Body of pancreas (tissue), 4 donors: ENCODE results near the gene ARMC3. TPM values are rescaled to one million over a fixed set of nuclear protein-coding genes. Genes with fewer than 3 reads are reported as not detected.
"Not testable (repeated sequence)": the region's sequence is repeated elsewhere in the genome, so short reads cannot be mapped to it uniquely, and the experiment has no call there.

Experiments used
- ATAC-seq: fragments of 150-250 bp; one replicate; pipeline ENCODE4 v1.9.1; 2016
- DNase-seq, 4 donors: peaks; one replicate each; pipeline ENCODE4 v3.0.0-alpha.2; 2019
- H3K27ac ChIP-seq, 4 donors: fragments of 200-600 bp; sonication (generic); 1 replicate in 3 of 4; 2 replicates in 1 of 4; pipeline versions ENCODE4 v1.5.1 to v1.6.1; 2016 to 2019; ENCODE audit warnings: mild to moderate bottlenecking in 1 of 4, mixed read lengths in 1 of 4, moderate library complexity in 1 of 4
- H3K27me3 ChIP-seq, 2 donors: fragments of 200-600 bp; sonication (generic); one replicate each; pipeline ENCODE4 v1.6.0; 2016; ENCODE audit warnings: mild to moderate bottlenecking in 1 of 2
- H3K36me3 ChIP-seq, 2 donors: fragments of 200-600 bp; sonication (generic); replicated peaks in 1 of 2; 2 replicates each; pipeline ENCODE4 v1.5.1; 2016; ENCODE audit warnings: low read depth in 2 of 2; ENCODE audit not compliant: insufficient read depth in 1 of 2
- H3K4me1 ChIP-seq: fragments of 200-600 bp; sonication (generic); one replicate; pipeline ENCODE4 v1.6.0; 2016
- H3K4me3 ChIP-seq, 2 donors: fragments of 200-600 bp; sonication (generic); 1 replicate in 1 of 2; 2 replicates in 1 of 2; pipeline ENCODE4 v1.5.1; 2016 to 2019
- H3K9me3 ChIP-seq, 3 donors: fragments of 200-600 bp; sonication (generic); 1 replicate in 2 of 3; 2 replicates in 1 of 3; pipeline ENCODE4 v1.5.1; 2016
- POLR2A ChIP-seq, 3 donors: fragments of 450-650 bp; IDR thresholded peaks; one replicate each; pipeline ENCODE4 v1.6.1; 2016; ENCODE audit warnings: antibody characterized with exemption in 3 of 3, mild to moderate bottlenecking in 2 of 3
- WGBS, 2 donors: methylation state at CpG; one replicate each; pipeline ENCODE4 v1.1.5; 2017; 5-methylcytosine and 5-hydroxymethylcytosine counted together
- intact Hi-C: fragments of 100-400 bp; cut with DNase I; formaldehyde crosslinking; loops from one replicate; pipeline ENCODE4 v1.15.1; 2023
- total RNA-seq, 2 donors: library from RNA; depleted of rRNA; stranded (reverse); fragments of >200 nt; gene quantifications; one replicate each; pipeline ENCODE4 v1.1.0, GENCODE V29; 2016
- TF ChIP-seq, protein P1 (sequence below), 7 experiments: fragments of 450-650 bp in 4 of 7; fragments of 200-600 bp in 3 of 7; sonication (generic) in 3 of 7; IDR thresholded peaks; one replicate each; pipeline ENCODE4 v1.5.1; 2016 to 2019; ENCODE audit warnings: antibody characterized with exemption in 7 of 7

ARMC3 gene
- total RNA-seq, 2 donors from 2014 or later, result 0.33 to 0.52 TPM

DNA sequence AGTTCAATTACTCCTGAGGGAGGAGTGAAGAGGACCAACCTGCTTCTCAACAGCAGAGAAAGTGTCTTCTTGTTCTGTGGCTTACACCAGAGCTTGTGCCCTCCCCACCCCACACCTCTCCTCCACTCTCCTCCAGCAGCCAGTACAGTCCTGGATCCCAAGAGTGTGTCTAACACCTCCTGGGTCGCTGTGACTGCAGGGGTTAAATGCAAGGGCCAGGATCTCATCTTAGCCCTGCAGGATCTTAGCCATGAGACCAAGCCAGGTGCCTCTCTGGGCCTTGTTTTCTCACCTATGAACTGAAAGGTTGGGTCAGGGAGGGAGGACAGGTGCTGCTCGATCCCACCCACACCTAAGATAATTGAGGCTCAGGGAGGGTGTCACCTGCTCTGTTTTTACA, 133.1 kb downstream of the ARMC3 start:
- DNase-seq, result peak in 2 of 4 donors; percentile 14 to 43

DNA sequence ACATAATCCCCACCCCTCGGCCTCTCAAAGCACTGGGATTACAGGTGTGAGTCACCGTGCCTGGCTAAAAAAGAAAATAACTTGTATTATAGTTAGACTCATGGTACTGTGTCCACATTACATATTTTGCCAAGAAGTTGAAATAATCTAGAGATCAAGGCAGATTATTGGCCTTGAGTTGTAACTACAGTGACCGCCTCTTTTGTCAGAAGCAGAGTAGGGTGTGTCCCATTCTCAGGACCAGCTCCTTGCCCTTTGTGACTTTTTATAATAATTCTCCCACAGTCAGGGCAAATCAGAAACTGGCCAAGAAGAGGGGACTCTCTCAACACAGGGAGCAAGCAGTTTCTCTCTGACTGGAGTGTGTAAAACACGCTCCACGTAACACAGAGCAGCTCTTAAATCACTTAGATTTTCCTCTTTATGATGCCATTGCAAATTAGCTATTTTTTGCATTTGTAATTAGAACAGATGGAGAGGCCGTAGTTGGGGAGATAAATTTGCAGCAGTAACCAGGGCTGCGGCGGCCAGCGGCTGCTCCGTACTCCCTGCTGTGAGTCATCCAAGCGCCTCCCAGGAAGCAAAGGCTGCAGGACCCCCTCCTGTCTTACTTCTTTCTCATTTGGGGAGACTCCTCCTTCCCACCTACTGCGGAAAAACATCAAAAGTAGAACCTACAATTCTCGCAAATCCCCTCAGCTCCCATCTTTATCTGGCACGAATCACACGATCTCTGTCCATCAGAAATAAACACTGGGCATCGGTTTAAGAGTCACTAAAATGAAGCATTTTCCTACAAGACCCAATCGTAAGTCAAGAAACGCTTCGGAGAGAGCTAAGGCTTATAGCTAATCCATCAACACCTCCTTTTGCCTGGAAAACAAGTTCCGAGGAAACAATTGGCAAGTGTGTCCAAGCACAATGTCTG, 135.5 kb downstream of the ARMC3 start:
- intact Hi-C loops, result no loop called here
- no peak for TF ChIP-seq POLR2A (IDR thresholded peaks at IDR 0.05)
- TF ChIP-seq, protein P1, sequence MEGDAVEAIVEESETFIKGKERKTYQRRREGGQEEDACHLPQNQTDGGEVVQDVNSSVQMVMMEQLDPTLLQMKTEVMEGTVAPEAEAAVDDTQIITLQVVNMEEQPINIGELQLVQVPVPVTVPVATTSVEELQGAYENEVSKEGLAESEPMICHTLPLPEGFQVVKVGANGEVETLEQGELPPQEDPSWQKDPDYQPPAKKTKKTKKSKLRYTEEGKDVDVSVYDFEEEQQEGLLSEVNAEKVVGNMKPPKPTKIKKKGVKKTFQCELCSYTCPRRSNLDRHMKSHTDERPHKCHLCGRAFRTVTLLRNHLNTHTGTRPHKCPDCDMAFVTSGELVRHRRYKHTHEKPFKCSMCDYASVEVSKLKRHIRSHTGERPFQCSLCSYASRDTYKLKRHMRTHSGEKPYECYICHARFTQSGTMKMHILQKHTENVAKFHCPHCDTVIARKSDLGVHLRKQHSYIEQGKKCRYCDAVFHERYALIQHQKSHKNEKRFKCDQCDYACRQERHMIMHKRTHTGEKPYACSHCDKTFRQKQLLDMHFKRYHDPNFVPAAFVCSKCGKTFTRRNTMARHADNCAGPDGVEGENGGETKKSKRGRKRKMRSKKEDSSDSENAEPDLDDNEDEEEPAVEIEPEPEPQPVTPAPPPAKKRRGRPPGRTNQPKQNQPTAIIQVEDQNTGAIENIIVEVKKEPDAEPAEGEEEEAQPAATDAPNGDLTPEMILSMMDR (IDR thresholded peaks at IDR 0.05), result no peak
- no peak for ATAC-seq
- 81 to 84% methylated on average over 20 of the region's 20 CpGs for WGBS, 2 donors
- Histone ChIP-seq H3K9me3 (no peaks in the 10 kb centered on the region), H3K4me1 (peaks cover 31% of the 10 kb centered on the region), H3K27ac (no peak overlapping the region), H3K4me3 (no peak overlapping the region), H3K36me3 (no peaks in the 10 kb centered on the region), H3K27me3 (no peaks in the 10 kb centered on the region)
- DNase-seq, result no peak

More for the DNA sequence above, 133.1 kb downstream of the ARMC3 start:
- Histone ChIP-seq H3K9me3 (no peaks in the 10 kb centered on the region), H3K4me3 (no peak overlapping the region), H3K27ac (no peak overlapping the region), H3K27me3 (no peaks in the 10 kb centered on the region), H3K36me3 (no peaks in the 10 kb centered on the region), H3K4me1 (peaks cover 29% of the 10 kb centered on the region)
- WGBS, 2 donors, result 25 to 38% methylated on average over 1 to 2 of the region's 2 CpGs
- TF ChIP-seq, protein P1 (IDR thresholded peaks at IDR 0.05), result no peak
- TF ChIP-seq POLR2A (IDR thresholded peaks at IDR 0.05), result no peak
- intact Hi-C loops, result no loop called here
- no peak for ATAC-seq

DNA sequence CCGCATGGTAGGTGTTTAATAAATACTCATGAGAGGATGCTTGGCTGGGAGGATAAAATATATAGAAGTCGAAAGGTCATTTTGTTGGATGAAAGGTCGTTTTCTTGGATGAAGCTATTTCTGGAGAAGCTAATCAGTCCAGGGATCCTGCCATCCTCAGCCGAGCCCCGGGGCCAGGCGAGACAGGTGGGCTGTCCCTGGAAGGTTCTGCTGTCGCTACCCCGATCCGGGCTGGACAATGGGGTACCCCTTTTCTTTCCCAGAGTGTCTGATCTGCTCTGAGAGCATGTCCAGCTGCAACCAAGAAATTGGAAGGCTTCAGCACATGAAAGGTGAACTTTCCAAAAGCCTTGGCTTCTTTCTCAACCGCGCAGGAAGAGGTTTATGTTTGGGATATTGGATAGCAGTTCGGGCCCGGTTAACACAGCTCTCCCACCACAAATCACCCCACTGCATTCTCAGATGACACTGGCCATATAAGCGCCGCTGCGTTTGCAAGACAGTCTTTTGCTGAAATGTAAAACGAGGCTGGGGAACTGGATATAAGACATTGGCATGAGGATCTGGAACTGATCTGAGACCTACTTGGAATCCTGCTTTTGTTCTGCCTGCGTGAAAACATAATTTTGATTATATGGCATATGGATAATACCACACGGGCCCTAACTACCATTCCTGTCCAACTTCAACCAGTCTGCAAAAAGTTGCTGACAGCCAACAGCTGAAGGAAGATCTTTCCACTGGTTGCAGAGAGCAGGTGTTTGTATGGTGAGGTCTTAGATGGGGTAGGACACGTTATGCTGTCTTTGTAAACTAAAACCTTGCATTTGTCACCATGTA, 136.3 kb downstream of the ARMC3 start:
- TF ChIP-seq POLR2A (IDR thresholded peaks at IDR 0.05), result no peak
- TF ChIP-seq, protein P1 (IDR thresholded peaks at IDR 0.05), result no peak
- intact Hi-C loops, result no loop called here
- Histone ChIP-seq H3K36me3 (no peaks in the 10 kb centered on the region), H3K9me3 (no peaks in the 10 kb centered on the region), H3K4me1 (peaks cover 31% of the 10 kb centered on the region), H3K27ac (no peak overlapping the region), H3K4me3 (no peak overlapping the region), H3K27me3 (no peaks in the 10 kb centered on the region)
- ATAC-seq (no peak), DNase-seq (no peak)
- 87 to 94% methylated on average over 20 of the region's 20 CpGs for WGBS, 2 donors

DNA sequence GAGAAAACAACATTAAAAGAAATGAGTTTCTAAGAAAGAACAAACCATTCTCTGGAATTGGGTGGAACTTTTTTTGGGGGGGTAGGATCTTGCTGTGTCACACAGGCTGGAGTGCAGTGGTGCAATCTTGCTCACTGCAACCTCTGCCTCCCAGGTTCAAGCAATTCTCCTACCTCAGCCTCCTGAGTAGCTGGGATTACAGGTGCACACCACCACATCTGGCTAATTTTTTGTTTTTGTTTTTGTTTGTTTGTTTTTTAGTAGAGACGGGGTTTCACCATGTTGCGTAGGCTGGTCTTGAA, 136.9 kb downstream of the ARMC3 start:
- Histone ChIP-seq H3K4me1 (peaks cover 31% of the 10 kb centered on the region), H3K27ac (peak overlapping the region in 3 of 4 donors; percentile 52 to 81 (median 68))
- H3K36me3 ChIP-seq, H3K27me3 ChIP-seq, DNase-seq, ATAC-seq, intact Hi-C loops, H3K4me3 ChIP-seq, H3K9me3 ChIP-seq: not testable (repeated sequence)
- 77 to 88% methylated on average over 2 of the region's 2 CpGs for WGBS, 2 donors
